Suprapubic skin (tissue), 4 donors: ENCODE results near the gene SLC39A2.
A peak's percentile ranks its signal among the peaks of the same experiment; 100 is the strongest.

Source experiments
- CTCF ChIP-seq, 2 donors: fragments of 200-600 bp in 1 of 2; fragments of 450-650 bp in 1 of 2; sonication (generic) in 1 of 2; IDR thresholded peaks; one replicate each; pipeline ENCODE4 v1.5.1; 2016 to 2019; ENCODE audit warnings: antibody characterized with exemption in 2 of 2, mild to moderate bottlenecking in 1 of 2, moderate library complexity in 1 of 2
- EP300 ChIP-seq: sonication (generic); formaldehyde crosslinking; IDR thresholded peaks from one replicate; pipeline ENCODE4 v1.6.1; 2017; ENCODE audit warnings: antibody characterized with exemption
- POLR2AphosphoS5 ChIP-seq, 3 donors: sonication (generic); formaldehyde crosslinking; IDR thresholded peaks; one replicate each; pipeline ENCODE4 v1.6.1; 2017; ENCODE audit warnings: antibody characterized with exemption in 3 of 3

GRCh38 chr14:20970983-20971704, 27.9 kb upstream of the SLC39A2 start:
- TF ChIP-seq CTCF (IDR thresholded peaks at IDR 0.05) (peak; percentile 81 to 90), POLR2AphosphoS5 (IDR thresholded peaks at IDR 0.05) (peak in 2 of 3 donors; percentile 5 to 17), EP300 (no peak)
